WTC11 (cell line): Measurements from ENCODE around the gene BCAS1. TPM values are rescaled to one million over a fixed set of nuclear protein-coding genes. Genes with fewer than 3 reads are reported as not detected.

Source experiments
- ATAC-seq: fragments of 200-7000 bp; cut with Tn5 transposase; 2 replicates; pipeline ENCODE4 v1.10.0; 2021; ENCODE audit warnings: mild to moderate bottlenecking, moderate library complexity
- CTCF ChIA-PET: fragments of 300-600 bp; sonication (Branson Sonifier 250); formaldehyde crosslinking; loops from one replicate; lab custom pipeline; 2021; ENCODE audit warnings: antibody characterized with exemption; lab: Charles Lee
- POLR2A ChIA-PET: fragments of 350-600 bp; sonication (Branson Sonifier 250); formaldehyde crosslinking; loops from one replicate; lab custom pipeline; 2021; ENCODE audit warnings: antibody characterized with exemption; lab: Charles Lee
- DNase-seq: peaks from one replicate; pipeline ENCODE4 v3.0.0; 2021; ENCODE audit warnings: low spot score
- H3K27ac Mint-ChIP-seq: 2 replicates; pipeline ENCODE4 v1.8.0; 2021; ENCODE audit warnings: mixed read lengths
- H3K27me3 Mint-ChIP-seq: 2 replicates; pipeline ENCODE4 v1.8.0; 2021; ENCODE audit warnings: low read depth, mild to moderate bottlenecking, moderate library complexity, mixed read lengths
- H3K36me3 Mint-ChIP-seq: 2 replicates; pipeline ENCODE4 v1.8.0; 2021; ENCODE audit warnings: mixed read lengths
- H3K4me1 Mint-ChIP-seq: 2 replicates; pipeline ENCODE4 v1.8.0; 2022; ENCODE audit warnings: mixed read lengths
- H3K4me3 Mint-ChIP-seq: 2 replicates; pipeline ENCODE4 v1.8.0; 2021; ENCODE audit warnings: mild to moderate bottlenecking, moderate library complexity, mixed read lengths
- H3K9me3 Mint-ChIP-seq: 2 replicates; pipeline ENCODE4 v1.8.0; 2021; ENCODE audit warnings: mixed read lengths
- ELF4 ChIP-seq: sonication (generic); formaldehyde crosslinking; IDR thresholded peaks from 2 replicates; pipeline ENCODE4 v1.8.1; 2022; ENCODE audit warnings: low read depth, mild to moderate bottlenecking, moderate library complexity, missing genetic modification reagents
- ERG ChIP-seq: fragments of 250-450 bp; sonication (Bioruptor Pico); IDR thresholded peaks from 2 replicates; pipeline ENCODE4 v1.8.0; 2021; ENCODE audit warnings: mild to moderate bottlenecking
- ESRRA ChIP-seq: sonication (generic); formaldehyde crosslinking; IDR thresholded peaks from 2 replicates; pipeline ENCODE4 v1.8.1; 2022; ENCODE audit warnings: mild to moderate bottlenecking, missing genetic modification reagents, borderline replicate concordance
- FOXJ3 ChIP-seq: sonication (generic); formaldehyde crosslinking; IDR thresholded peaks from 2 replicates; pipeline ENCODE4 v1.9.0; 2021; ENCODE audit warnings: missing genetic modification reagents, mild to moderate bottlenecking, borderline replicate concordance
- IRF1 ChIP-seq: sonication (generic); formaldehyde crosslinking; IDR thresholded peaks from 2 replicates; pipeline ENCODE4 v1.8.0; 2023; ENCODE audit warnings: missing genetic modification reagents
- JUN ChIP-seq: sonication (generic); formaldehyde crosslinking; IDR thresholded peaks from 2 replicates; pipeline ENCODE4 v1.8.0; 2023; ENCODE audit warnings: mild to moderate bottlenecking, missing genetic modification reagents
- NFE2L1 ChIP-seq: sonication (generic); formaldehyde crosslinking; IDR thresholded peaks from 2 replicates; pipeline ENCODE4 v1.8.1; 2023; ENCODE audit warnings: missing genetic modification reagents
- NFYB ChIP-seq: sonication (generic); formaldehyde crosslinking; conservative IDR thresholded peaks from 2 replicates; pipeline ENCODE4 v1.8.0; 2022; ENCODE audit warnings: low read depth, missing genetic modification reagents
- TP53 ChIP-seq: sonication (generic); formaldehyde crosslinking; IDR thresholded peaks from 2 replicates; pipeline ENCODE4 v1.8.1; 2023; ENCODE audit warnings: mild to moderate bottlenecking, missing genetic modification reagents
- ZNF121 ChIP-seq: sonication (generic); formaldehyde crosslinking; IDR thresholded peaks from 2 replicates; pipeline ENCODE4 v1.8.0; 2023; ENCODE audit warnings: missing genetic modification reagents
- ZNF317 ChIP-seq: sonication (generic); formaldehyde crosslinking; IDR thresholded peaks from 2 replicates; pipeline ENCODE4 v1.8.1; 2023; ENCODE audit warnings: low read depth, mild to moderate bottlenecking, moderate library complexity, missing genetic modification reagents, borderline replicate concordance
- ZNF423 ChIP-seq: fragments of 250-450 bp; sonication (Bioruptor Pico); IDR thresholded peaks from 2 replicates; pipeline ENCODE4 v2.1.2; 2022; ENCODE audit warnings: mild to moderate bottlenecking, moderate library complexity
- ZSCAN18 ChIP-seq: fragments of 250-450 bp; sonication (Bioruptor Pico); IDR thresholded peaks from 2 replicates; pipeline ENCODE4 v2.1.2; 2022; ENCODE audit warnings: mild to moderate bottlenecking, moderate library complexity
- total RNA-seq: library from RNA; stranded (reverse); gene quantifications from 3 replicates; pipeline ENCODE4 v1.2.3, GENCODE V29; 2021
- TF ChIP-seq, protein P1 (sequence below): sonication (generic); formaldehyde crosslinking; IDR thresholded peaks from 2 replicates; pipeline ENCODE4 v1.8.1; 2022; ENCODE audit warnings: low read depth, mild to moderate bottlenecking, moderate library complexity, missing genetic modification reagents, borderline replicate concordance
- TF ChIP-seq, protein P2 (sequence below): sonication (generic); formaldehyde crosslinking; IDR thresholded peaks from 2 replicates; pipeline ENCODE4 v1.8.1; 2023; ENCODE audit warnings: mild to moderate bottlenecking, missing genetic modification reagents, borderline replicate concordance

Gene BCAS1
- total RNA-seq, 1 experiment from 2014 or later: 0.11 TPM

DNA sequence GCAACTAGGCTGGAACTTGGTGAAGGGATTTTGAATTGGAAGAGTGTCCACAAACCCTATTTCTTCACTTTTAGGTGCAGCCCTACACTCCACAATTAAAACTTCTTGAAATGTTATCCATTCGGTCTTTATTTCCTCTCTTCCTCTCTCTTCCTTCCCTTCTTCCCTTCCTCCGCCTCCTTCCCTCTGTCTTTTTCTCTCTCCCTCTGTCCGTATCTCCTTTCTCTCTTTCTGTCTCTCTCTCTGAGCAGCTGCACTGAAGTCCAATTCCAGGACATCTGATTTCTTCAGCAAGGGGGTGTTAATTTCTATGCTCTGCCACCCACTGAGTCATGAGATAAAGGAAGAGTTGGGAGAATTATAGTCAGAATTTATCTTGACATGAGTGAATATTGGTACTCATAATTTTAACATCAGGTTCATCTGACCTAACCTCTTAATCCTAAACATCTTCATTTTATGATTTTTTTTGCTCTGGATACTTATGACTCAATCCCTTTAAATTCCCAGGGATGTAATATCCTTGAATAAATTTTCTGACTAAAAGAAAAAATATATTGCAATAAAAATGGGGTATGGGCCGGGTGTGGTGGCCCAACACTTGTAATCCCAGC is 84.2 kb downstream of the BCAS1 start (continued):
- TF ChIP-seq ZSCAN18 (no peak), FOXJ3 (CRISPR knock-in tag) (no peak), IRF1 (CRISPR knock-in tag) (no peak), ZNF423 (CRISPR knock-in tag) (no peak), NFE2L1 (CRISPR knock-in tag) (no peak), ELF4 (CRISPR knock-in tag) (no peak)
- TF ChIP-seq, protein P1, sequence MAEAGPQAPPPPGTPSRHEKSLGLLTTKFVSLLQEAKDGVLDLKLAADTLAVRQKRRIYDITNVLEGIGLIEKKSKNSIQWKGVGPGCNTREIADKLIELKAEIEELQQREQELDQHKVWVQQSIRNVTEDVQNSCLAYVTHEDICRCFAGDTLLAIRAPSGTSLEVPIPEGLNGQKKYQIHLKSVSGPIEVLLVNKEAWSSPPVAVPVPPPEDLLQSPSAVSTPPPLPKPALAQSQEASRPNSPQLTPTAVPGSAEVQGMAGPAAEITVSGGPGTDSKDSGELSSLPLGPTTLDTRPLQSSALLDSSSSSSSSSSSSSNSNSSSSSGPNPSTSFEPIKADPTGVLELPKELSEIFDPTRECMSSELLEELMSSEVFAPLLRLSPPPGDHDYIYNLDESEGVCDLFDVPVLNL (CRISPR knock-in tag): no peak

GRCh38 chr20:53985150-53985518 is 85.3 kb downstream of the BCAS1 start:
- Mint-ChIP-seq H3K4me3 (no peak overlapping the region), H3K27me3 (no peaks in the 10 kb centered on the region), H3K9me3 (peaks cover 8% of the 10 kb centered on the region), H3K36me3 (no peaks in the 10 kb centered on the region), H3K4me1 (no peaks in the 10 kb centered on the region), H3K27ac (no peak overlapping the region)
- no peak for ATAC-seq
- POLR2A ChIA-PET: no interaction called here
- CTCF ChIA-PET: no interaction called here
- TF ChIP-seq, protein P2, sequence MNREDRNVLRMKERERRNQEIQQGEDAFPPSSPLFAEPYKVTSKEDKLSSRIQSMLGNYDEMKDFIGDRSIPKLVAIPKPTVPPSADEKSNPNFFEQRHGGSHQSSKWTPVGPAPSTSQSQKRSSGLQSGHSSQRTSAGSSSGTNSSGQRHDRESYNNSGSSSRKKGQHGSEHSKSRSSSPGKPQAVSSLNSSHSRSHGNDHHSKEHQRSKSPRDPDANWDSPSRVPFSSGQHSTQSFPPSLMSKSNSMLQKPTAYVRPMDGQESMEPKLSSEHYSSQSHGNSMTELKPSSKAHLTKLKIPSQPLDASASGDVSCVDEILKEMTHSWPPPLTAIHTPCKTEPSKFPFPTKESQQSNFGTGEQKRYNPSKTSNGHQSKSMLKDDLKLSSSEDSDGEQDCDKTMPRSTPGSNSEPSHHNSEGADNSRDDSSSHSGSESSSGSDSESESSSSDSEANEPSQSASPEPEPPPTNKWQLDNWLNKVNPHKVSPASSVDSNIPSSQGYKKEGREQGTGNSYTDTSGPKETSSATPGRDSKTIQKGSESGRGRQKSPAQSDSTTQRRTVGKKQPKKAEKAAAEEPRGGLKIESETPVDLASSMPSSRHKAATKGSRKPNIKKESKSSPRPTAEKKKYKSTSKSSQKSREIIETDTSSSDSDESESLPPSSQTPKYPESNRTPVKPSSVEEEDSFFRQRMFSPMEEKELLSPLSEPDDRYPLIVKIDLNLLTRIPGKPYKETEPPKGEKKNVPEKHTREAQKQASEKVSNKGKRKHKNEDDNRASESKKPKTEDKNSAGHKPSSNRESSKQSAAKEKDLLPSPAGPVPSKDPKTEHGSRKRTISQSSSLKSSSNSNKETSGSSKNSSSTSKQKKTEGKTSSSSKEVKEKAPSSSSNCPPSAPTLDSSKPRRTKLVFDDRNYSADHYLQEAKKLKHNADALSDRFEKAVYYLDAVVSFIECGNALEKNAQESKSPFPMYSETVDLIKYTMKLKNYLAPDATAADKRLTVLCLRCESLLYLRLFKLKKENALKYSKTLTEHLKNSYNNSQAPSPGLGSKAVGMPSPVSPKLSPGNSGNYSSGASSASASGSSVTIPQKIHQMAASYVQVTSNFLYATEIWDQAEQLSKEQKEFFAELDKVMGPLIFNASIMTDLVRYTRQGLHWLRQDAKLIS (CRISPR knock-in tag): no peak
- TF ChIP-seq JUN (CRISPR knock-in tag) (no peak), ERG (CRISPR knock-in tag) (no peak), ZSCAN18 (no peak), ZNF423 (CRISPR knock-in tag) (no peak), ELF4 (CRISPR knock-in tag) (no peak), NFYB (CRISPR knock-in tag) (no peak), ZNF121 (CRISPR knock-in tag) (no peak), TP53 (CRISPR knock-in tag) (no peak), ESRRA (CRISPR knock-in tag) (no peak), ZNF317 (CRISPR knock-in tag) (no peak)
- no peak for DNase-seq
